ENCODE measurements around the gene PHPT1. TPM values are rescaled to one million over a fixed set of nuclear protein-coding genes. Genes with fewer than 3 reads are reported as not detected.
A peak's percentile ranks its signal among the peaks of the same experiment; 100 is the strongest.
"Not testable (repeated sequence)": the region's sequence is repeated elsewhere in the genome, so short reads cannot be mapped to it uniquely, and the experiment has no call there.

Gene PHPT1
- total and polyA plus RNA-seq, 2 of the 8 experiments (the other 6 are each of a cell fraction or from before 2014, with no cell fraction given) = 109 to 226 TPM

DNA sequence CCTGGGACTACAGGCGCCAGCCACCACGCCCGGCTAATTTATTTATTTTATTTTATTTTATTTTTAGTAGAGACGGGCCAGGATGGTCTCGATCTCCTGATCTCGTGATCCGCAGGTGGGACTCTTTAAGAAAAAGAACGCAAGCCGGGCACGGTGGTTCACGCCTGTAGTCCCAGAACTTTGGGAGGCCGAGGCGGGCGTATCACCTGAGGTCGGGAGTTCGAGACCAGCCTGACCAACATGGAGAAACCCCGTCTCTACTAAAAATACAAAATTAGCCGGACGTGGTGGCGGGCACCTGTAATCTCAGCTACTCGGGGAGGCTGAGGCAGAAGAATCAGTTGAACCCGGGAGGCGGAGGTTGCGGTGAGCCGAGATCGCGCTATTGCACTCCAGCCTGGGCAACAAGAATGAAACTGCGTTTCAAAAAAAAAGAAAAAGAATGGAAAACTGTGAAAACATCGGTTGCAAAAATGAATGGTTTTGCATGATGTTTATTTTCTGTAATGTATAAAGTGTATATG lies 17.8 kb downstream of the PHPT1 start:
- Histone ChIP-seq H3K36me3 (ENCODE audit: control insufficient read depth in 2 of 4, insufficient read depth in 4 of 4, low read length in 3 of 4) (peaks cover 9 to 24% (median 20%) of the 10 kb centered on the region in 4 experiments), H4K20me1 (replicated peaks in 1 of 2; ENCODE audit: control insufficient read depth in 1 of 2, insufficient read depth in 2 of 2, low read length in 2 of 2) (peaks cover 7 to 24% of the 10 kb centered on the region in 2 experiments), H3K79me1 (ENCODE audit: low read depth, low read length) (peaks cover 10% of the 10 kb centered on the region), H3K4me3 (ENCODE audit: extremely low read depth in 1 of 4, insufficient read depth in 2 of 4, low read depth in 3 of 4, low read length in 4 of 4) (peak overlapping the region in 3 of 4 experiments; percentile 30 to 99 (median 89); a peak in 5 of 8 replicates), H3K4me2 (ENCODE audit: insufficient read depth in 1 of 2, low read depth in 2 of 2, low read length in 2 of 2) (peak overlapping the region; percentile 51 to 76; a peak in 3 of 4 replicates), H3K79me2 (ENCODE audit: control insufficient read depth in 1 of 2, insufficient read depth in 2 of 2, low read length in 2 of 2) (peaks cover 5 to 17% of the 10 kb centered on the region in 2 experiments; a peak in 3 of 4 replicates), H3K9me3 (ENCODE audit: insufficient read depth in 2 of 2, low read depth in 1 of 2, low read length in 1 of 2) (peaks cover 21 to 26% of the 10 kb centered on the region in 2 experiments; a peak in 3 of 4 replicates)
- H2AFZ ChIP-seq (ENCODE audit: low read length); H3K27ac ChIP-seq (ENCODE audit: low read depth, low read length); H3K18ac ChIP-seq (ENCODE audit: extremely low read depth, low read length); H4K8ac ChIP-seq (ENCODE audit: extremely low read depth, insufficient read depth, low read length); H3K23ac ChIP-seq (ENCODE audit: insufficient read length); H3K56ac ChIP-seq (replicated peaks; ENCODE audit: insufficient read length, low read depth, low read length); H2BK120ac ChIP-seq (replicated peaks; ENCODE audit: low read depth, low read length); H4K91ac ChIP-seq (replicated peaks; ENCODE audit: insufficient read length, low read length); FAIRE-seq; DNase-seq (ENCODE audit: low read depth in 1 of 2, low spot score in 2 of 2); H3K23me2 ChIP-seq (ENCODE audit: low read depth, low read length); H4K5ac ChIP-seq (ENCODE audit: insufficient read length, low read depth, low read length); H3K4me1 ChIP-seq (replicated peaks in 1 of 4; ENCODE audit: control insufficient read depth in 3 of 4, insufficient read depth in 4 of 4, low read length in 3 of 4); H3K27me3 ChIP-seq (replicated peaks in 1 of 4; ENCODE audit: control insufficient read depth in 3 of 4, extremely low read depth in 1 of 4, insufficient read depth in 3 of 4, low read length in 3 of 4); H2BK15ac ChIP-seq (ENCODE audit: low read length); H2BK20ac ChIP-seq (ENCODE audit: low read length); H3K4ac ChIP-seq (replicated peaks; ENCODE audit: insufficient read length, low read depth, low read length); H2BK12ac ChIP-seq (ENCODE audit: low read depth, low read length); H3K9ac ChIP-seq (replicated peaks in 1 of 4; ENCODE audit: extremely low read depth in 1 of 4, low read depth in 3 of 4, low read length in 3 of 4); H2BK5ac ChIP-seq (ENCODE audit: low read depth, low read length); H2AK5ac ChIP-seq (ENCODE audit: low read depth, low read length); H3K14ac ChIP-seq (ENCODE audit: insufficient read length): not testable (repeated sequence)
- CTCF ChIA-PET (ENCODE audit: partially characterized antibody) = interaction anchor here (1.1 kb wide), 1 partner anchor 18 kb away, joined by 3 read pairs; no protein-coding TSS in a partner anchor
- WGBS, 2 experiments (ENCODE audit: extremely low coverage in 1 of 2, insufficient coverage in 1 of 2, insufficient read length in 1 of 2, insufficient replicate concordance in 2 of 2, low coverage in 1 of 2, low lambda C conversion rate in 2 of 2, missing lambda C conversion rate in 1 of 2) = 92% methylated on average over 29 of the region's 29 CpGs; no CpG with 5 or more reads in 1 of the 2 experiments
- POLR2A ChIA-PET (ENCODE audit: partially characterized antibody) = interaction anchor here (1.0 to 3.5 kb wide), 4 partner anchors 8 to 31 kb away, joined by 3 to 12 read pairs (median 5); no protein-coding TSS in a partner anchor
